ENCODE measurements around the gene PLCB2.

The PLCB2 gene

GRCh38 chr15:40267670-40268069 lies 40.1 kb downstream of the PLCB2 start:
- no peak for DNase-seq

DNA sequence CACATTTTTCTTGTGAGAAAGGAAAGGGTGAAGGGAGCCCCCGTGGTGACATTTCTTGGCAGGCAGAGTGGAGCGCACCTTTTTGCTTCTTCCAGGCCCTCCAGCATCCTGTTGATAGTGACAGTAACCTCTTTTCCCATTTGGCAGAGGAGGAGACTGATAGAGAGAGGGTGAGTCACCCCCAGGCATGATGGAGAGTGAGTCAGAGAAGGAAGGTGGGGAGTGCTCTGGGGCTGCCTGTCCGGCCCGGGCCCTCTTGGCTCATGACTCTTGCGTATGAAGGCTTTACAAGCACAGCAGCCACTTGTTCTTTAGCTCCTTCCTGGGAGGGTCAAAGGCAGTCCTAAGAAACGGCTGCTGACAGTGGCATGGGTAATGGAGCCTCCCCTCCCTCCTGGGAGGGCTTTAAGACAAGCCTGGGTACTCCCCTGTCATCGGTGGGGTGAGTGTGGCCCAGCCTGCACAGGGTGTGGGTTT lies 40.9 kb downstream of the PLCB2 start:
- DNase-seq, result no peak

- DNase-seq, result no peak
Observed at GRCh38 chr15:40265875-40266274, 41.9 kb downstream of the PLCB2 start.

DNA sequence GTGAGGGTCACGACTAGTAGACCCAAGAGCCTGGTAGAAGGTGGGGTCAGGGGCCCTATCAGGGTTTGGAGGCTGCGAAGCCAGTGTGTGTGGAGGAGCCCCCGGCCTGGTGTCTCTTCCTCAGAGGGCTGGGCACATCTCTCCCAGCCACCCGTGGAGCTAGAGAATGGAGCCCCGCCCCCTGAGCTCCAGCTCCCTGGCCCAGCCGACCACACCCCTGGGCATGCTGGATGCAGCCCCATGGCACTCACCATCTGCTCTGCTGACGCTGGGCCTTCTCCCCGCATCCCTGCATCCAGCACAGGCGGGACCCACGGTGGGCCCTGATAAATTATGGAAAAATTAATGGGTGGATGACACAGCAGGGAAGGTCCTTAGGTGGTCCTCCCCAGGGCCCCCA lies 42.4 kb downstream of the PLCB2 start:
- DNase-seq, result no peak

GRCh38 chr15:40264321-40265153 lies 43.2 kb downstream of the PLCB2 start:
- no peak for DNase-seq

DNA sequence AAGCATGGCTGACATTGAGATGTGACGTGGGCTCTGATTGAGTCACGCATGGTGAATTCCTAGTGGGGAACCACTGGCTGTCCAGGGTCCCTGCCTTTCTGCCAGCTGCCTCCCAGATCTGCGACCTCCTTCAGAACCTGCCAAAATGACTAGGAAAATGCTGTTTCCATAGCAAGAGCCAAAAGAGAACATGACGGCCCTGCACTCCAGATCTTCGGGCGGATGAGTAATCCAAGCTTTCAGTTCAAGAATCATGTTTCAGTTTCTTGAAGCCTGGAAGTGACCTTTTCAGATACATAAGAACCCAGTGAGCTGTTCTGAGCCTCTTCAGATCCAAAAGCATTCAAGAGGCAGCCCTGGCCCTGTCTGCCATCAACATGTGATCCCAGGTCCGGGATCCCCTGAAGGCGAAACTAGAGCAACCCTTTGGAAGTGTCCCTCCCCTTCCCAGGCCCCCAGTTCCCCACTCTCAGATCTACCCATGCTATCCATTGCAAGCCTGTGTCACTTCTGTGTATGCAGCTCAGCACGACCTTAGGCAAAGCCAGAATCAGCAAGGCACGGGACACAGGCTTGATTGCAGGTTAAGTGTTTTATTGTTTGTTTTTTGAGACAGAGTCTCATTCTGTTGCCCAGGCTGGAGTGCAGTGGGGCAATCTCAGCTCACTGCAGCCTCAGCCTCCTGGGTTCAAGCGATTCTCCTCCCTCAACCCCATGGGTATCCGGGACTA lies 44.5 kb downstream of the PLCB2 start:
- no peak for DNase-seq

- no peak for DNase-seq
Observed at GRCh38 chr15:40259021-40259420, 48.7 kb downstream of the PLCB2 start.

DNA sequence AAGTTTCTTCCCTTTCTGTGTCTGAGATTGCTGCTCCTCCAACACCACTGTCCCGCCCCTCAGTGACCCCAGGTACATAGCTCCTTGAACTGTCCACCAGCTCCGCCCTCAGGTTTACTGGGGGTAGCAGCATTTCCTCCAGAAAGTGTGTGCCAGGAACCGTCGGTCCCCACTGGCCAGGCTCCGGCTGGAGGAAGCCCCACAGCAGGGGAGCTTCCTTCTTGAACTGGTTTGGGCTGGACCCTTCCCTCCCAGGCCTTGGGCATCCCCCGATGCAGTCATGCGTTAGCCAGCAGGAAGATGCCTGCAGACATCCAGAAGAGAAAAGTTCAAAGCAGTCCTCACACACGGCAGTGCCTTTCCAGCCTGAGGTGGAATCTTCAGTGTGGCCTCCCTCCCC lies 49.2 kb downstream of the PLCB2 start:
- DNase-seq, result no peak

GRCh38 chr15:40257656-40258450 lies 49.9 kb downstream of the PLCB2 start:
- DNase-seq, result no peak

- no peak for DNase-seq
Observed at GRCh38 chr15:40256638-40257235, 51.0 kb downstream of the PLCB2 start.

- no peak for DNase-seq
Observed at GRCh38 chr15:40255033-40255432, 52.7 kb downstream of the PLCB2 start.

DNA sequence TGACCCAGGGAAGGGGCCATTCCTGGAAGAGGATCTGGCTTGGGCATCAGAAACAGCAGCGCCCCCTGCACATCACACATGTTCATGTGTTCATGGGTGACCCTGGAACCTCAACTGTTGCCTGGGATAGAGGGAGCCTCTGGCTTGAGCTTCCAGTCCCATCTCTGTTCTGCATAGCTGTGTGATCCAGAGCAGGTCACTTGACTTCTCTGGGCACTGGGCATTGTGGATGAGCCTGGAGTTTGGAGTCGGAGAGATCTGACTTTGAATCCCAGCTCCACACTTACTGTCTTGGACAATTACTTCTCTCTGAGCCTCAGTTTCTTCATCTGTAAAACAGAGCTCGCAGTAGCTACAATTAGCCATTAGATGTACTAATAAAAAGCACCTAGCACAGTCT lies 53.3 kb downstream of the PLCB2 start:
- no peak for DNase-seq

DNA sequence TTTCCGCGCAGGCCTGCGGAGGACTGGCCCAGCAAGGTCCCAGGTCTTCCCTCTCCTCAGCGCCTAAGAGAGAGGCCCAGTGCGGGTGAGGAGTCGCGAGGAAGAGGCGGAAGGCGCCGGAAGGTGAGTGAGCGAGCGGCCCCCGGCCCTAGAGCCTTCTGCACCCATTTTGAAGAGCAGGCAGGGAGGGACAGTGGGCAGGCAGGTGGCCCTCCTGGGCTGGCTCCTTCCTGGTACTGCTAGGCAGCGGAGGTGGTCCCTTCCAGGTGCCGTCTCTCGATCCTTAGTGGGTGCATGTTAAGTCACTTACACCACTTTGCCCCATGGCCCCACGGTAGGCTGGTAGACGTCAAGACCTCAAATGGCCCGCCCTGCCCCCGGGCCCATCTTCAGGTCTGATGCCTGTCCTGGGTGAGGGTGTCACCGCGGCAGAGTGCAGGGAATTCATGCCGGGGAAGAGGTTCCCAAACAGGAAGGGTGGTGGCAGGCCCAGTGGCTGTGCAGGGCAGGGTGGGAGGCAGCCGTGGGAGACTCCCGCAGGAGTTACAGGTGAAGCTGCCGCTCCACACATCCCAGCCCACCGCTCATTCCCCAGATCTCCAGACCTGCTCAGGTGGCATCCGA lies 54.5 kb downstream of the PLCB2 start:
- DNase-seq, result no peak

GRCh38 chr15:40252438-40253166 lies 55.1 kb downstream of the PLCB2 start:
- DNase-seq, result peak; percentile 47

- DNase-seq, result no peak
Observed at GRCh38 chr15:40252141-40252437, 55.6 kb downstream of the PLCB2 start.

- no peak for DNase-seq
Observed at GRCh38 chr15:40251486-40252140, 56.1 kb downstream of the PLCB2 start.

DNA sequence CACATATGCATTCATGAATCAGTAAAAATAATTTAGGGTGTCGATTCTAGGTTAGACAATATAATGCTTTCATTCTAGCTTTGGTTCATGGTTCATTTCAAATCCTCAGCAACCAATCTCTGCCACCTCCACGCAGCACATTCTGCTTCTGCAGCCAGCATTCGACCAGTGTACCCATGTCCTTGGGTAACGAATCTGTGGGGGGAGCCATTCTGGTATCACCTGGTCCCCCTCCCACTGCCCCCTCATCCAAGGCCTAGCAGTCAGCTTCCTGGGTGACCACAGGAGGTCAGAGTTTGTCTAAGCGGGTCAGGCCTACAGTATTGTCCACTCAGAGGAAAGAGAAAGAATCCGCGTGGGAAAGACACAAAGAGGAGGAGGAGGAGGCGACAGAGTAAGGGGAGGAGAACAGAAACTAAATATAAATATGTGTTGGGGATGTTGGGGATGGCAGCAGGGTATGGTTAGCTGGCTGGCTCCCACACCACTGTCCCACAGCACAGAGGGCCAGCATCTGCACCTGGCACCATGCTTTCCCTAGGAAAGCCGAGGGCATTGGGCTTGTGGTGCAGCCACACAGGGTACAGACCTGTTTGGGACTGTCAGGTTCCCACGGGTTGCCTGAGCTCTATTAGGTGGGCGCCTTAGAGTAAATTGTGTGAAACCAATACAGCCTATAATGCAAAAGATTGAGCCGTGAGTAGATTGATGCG lies 56.8 kb downstream of the PLCB2 start:
- DNase-seq, result no peak

DNA sequence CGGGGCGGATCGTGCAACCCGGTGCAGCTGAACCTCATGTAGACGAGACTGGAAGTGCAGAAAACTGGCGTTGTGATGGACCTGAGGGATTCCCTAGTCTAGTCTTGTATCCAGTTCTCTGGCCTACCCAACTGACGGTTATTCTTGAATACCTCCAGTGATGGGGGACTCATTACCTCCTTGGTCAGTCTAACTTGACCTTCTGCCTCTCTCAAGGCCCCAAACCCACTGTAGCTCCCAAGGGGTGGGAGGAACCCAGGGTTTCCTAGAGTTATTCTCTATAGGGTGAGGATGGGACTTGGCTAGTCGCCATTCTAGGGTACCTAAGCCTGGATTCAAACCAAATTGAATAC lies 57.5 kb downstream of the PLCB2 start:
- DNase-seq, result no peak

DNA sequence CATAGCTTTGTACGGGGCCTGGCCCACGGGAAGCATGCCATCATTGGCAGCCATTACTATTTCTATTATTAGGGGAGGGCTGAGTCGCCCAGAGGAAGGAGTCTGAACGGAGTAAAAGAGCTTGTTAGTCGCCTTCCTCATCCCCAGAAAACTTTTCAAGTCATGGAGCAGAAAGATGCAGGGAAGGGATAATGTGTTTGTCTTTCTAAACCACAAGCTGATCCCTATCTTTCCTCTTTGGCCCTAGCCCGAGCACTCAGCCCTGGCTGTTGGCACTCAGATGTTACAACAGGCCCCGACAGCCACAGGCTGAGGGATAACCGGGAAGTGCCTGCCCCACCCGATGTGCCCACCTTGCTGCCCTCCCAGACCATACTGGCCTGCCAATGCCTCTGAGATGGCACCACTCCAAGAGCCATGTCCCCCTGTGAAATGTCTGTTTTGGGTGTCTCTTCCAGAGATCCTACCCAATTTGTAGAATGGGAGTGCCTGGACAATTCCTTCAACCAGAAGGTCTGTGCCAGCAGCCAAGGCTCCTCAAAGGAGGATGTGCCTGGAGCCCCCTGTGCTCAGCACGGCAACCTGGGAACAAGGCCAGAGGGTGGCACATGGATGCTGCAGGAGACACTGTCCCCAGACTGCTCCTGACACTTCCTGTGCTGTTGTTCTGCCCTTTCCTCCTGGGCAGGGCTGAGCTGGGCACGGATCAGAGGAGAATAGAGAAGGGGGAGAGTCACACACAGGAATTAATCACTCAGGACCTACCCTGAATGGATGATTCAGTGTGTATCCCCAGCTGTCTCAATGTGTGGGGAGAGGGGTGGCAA lies 58.0 kb downstream of the PLCB2 start:
- peak; percentile 43 for DNase-seq
